Rectal smooth muscle tissue (tissue), 1 donor: Measurements from ENCODE around the gene FOXP3.

Experiments used
- H3K27ac ChIP-seq: one replicate; pipeline ENCODE4 v1.7.0; 2013; ENCODE audit warnings: low read depth, low read length, inconsistent platforms
- H3K27me3 ChIP-seq: one replicate; pipeline ENCODE4 v1.7.0; 2013; ENCODE audit warnings: low read length; ENCODE audit not compliant: control insufficient read depth, insufficient read depth
- H3K36me3 ChIP-seq: one replicate; pipeline ENCODE4 v1.7.0; 2013; ENCODE audit warnings: low read length; ENCODE audit not compliant: control insufficient read depth, insufficient read depth
- H3K4me1 ChIP-seq: one replicate; pipeline ENCODE4 v1.7.0; 2013; ENCODE audit warnings: low read length; ENCODE audit not compliant: control insufficient read depth, insufficient read depth
- H3K4me3 ChIP-seq: one replicate; pipeline ENCODE4 v1.7.0; 2013; ENCODE audit warnings: low read length
- H3K9ac ChIP-seq: one replicate; pipeline ENCODE4 v1.7.0; 2013; ENCODE audit warnings: low read length

The FOXP3 gene

GRCh38 chrX:49237060-49237459 is 27.4 kb downstream of the FOXP3 start:
- Histone ChIP-seq H3K4me1 (no peaks in the 10 kb centered on the region), H3K27me3 (no peaks in the 10 kb centered on the region), H3K36me3 (no peaks in the 10 kb centered on the region), H3K4me3 (no peak overlapping the region), H3K9ac (no peak overlapping the region), H3K27ac (no peak overlapping the region)

GRCh38 chrX:49233887-49234555 is 30.5 kb downstream of the FOXP3 start:
- no peak overlapping the region for H3K9ac ChIP-seq
- no peaks in the 10 kb centered on the region for H3K36me3 ChIP-seq
- H3K27ac ChIP-seq, result no peak overlapping the region
- H3K4me3 ChIP-seq, result no peak overlapping the region
- H3K4me1 ChIP-seq, result no peaks in the 10 kb centered on the region
- no peaks in the 10 kb centered on the region for H3K27me3 ChIP-seq

GRCh38 chrX:49233176-49233575 is 31.3 kb downstream of the FOXP3 start, which contains the start of gene CACNA1F:
CACNA1F (minus strand) TSS chrX:49233340; CDS start chrX:49233309, 31 bp downstream.
- no peaks in the 10 kb centered on the region for H3K36me3 ChIP-seq
- H3K4me1 ChIP-seq, result no peaks in the 10 kb centered on the region
- H3K9ac ChIP-seq, result no peak within 1 kb of the TSS
- H3K4me3 ChIP-seq, result no peak within 1 kb of the TSS
- H3K27ac ChIP-seq, result no peak within 1 kb of the TSS
- H3K27me3 ChIP-seq, result no peaks in the 10 kb centered on the region

GRCh38 chrX:49232525-49232924 is 32.0 kb downstream of the FOXP3 start:
- H3K4me3 ChIP-seq, result no peak overlapping the region
- no peak overlapping the region for H3K27ac ChIP-seq
- no peaks in the 10 kb centered on the region for H3K4me1 ChIP-seq
- no peak overlapping the region for H3K9ac ChIP-seq
- peaks cover 2% of the 10 kb centered on the region for H3K27me3 ChIP-seq
- no peaks in the 10 kb centered on the region for H3K36me3 ChIP-seq

GRCh38 chrX:49231333-49232000 is 33.0 kb downstream of the FOXP3 start:
- Histone ChIP-seq H3K4me3 (no peak overlapping the region), H3K9ac (no peak overlapping the region), H3K27ac (no peak overlapping the region), H3K36me3 (no peaks in the 10 kb centered on the region), H3K27me3 (peaks cover 2% of the 10 kb centered on the region), H3K4me1 (no peaks in the 10 kb centered on the region)

GRCh38 chrX:49230500-49231232 is 33.8 kb downstream of the FOXP3 start:
- no peaks in the 10 kb centered on the region for H3K4me1 ChIP-seq
- H3K4me3 ChIP-seq, result peak overlapping the region; percentile 59
- H3K27ac ChIP-seq, result no peak overlapping the region
- H3K9ac ChIP-seq, result no peak overlapping the region
- H3K36me3 ChIP-seq, result no peaks in the 10 kb centered on the region
- peaks cover 2% of the 10 kb centered on the region for H3K27me3 ChIP-seq

GRCh38 chrX:49228185-49228584 is 36.3 kb downstream of the FOXP3 start:
- peaks cover 2% of the 10 kb centered on the region for H3K27me3 ChIP-seq
- H3K9ac ChIP-seq, result no peak overlapping the region

GRCh38 chrX:49227726-49228125 is 36.8 kb downstream of the FOXP3 start:
- Histone ChIP-seq H3K4me1 (no peaks in the 10 kb centered on the region), H3K36me3 (no peaks in the 10 kb centered on the region), H3K27ac (no peak overlapping the region), H3K27me3 (peaks cover 2% of the 10 kb centered on the region), H3K4me3 (no peak overlapping the region), H3K9ac (no peak overlapping the region)

More at GRCh38 chrX:49228185-49228584, 36.3 kb downstream of the FOXP3 start:
- no peaks in the 10 kb centered on the region for H3K36me3 ChIP-seq
- H3K4me1 ChIP-seq, result no peaks in the 10 kb centered on the region
- no peak overlapping the region for H3K27ac ChIP-seq
- H3K4me3 ChIP-seq, result no peak overlapping the region

GRCh38 chrX:49226946-49227345 is 37.6 kb downstream of the FOXP3 start:
- Histone ChIP-seq H3K4me1 (no peaks in the 10 kb centered on the region), H3K27me3 (peaks cover 4% of the 10 kb centered on the region), H3K27ac (no peak overlapping the region), H3K9ac (no peak overlapping the region), H3K4me3 (no peak overlapping the region), H3K36me3 (no peaks in the 10 kb centered on the region)

GRCh38 chrX:49225858-49226257 is 38.7 kb downstream of the FOXP3 start:
- no peak overlapping the region for H3K27ac ChIP-seq
- no peak overlapping the region for H3K9ac ChIP-seq
- H3K36me3 ChIP-seq, result no peaks in the 10 kb centered on the region
- H3K4me1 ChIP-seq, result no peaks in the 10 kb centered on the region
- H3K4me3 ChIP-seq, result no peak overlapping the region
- peaks cover 4% of the 10 kb centered on the region for H3K27me3 ChIP-seq

GRCh38 chrX:49221868-49222267 is 42.6 kb downstream of the FOXP3 start:
- peaks cover 2% of the 10 kb centered on the region for H3K27me3 ChIP-seq
- H3K27ac ChIP-seq, result no peak overlapping the region
- H3K36me3 ChIP-seq, result no peaks in the 10 kb centered on the region
- H3K4me3 ChIP-seq, result no peak overlapping the region
- H3K4me1 ChIP-seq, result no peaks in the 10 kb centered on the region
- H3K9ac ChIP-seq, result no peak overlapping the region

- Histone ChIP-seq H3K36me3 (no peaks in the 10 kb centered on the region), H3K9ac (no peak overlapping the region), H3K27ac (no peak overlapping the region), H3K4me3 (no peak overlapping the region), H3K27me3 (peaks cover 2% of the 10 kb centered on the region), H3K4me1 (no peaks in the 10 kb centered on the region)
These were observed 44.4 kb downstream of the FOXP3 start for GRCh38 chrX:49220100-49220499.
